Kidney (tissue), 14 donors: ENCODE measurements around the gene HAPLN1. TPM values are rescaled to one million over a fixed set of nuclear protein-coding genes. Genes with fewer than 3 reads are reported as not detected.

Experiments
- DNase-seq, 5 donors: peaks; one replicate each; pipeline ENCODE4 v3.0.0-alpha.2; 2013 to 2020
- FAIRE-seq: peaks from 2 replicates; lab custom pipeline; 2012; peaks lifted over from hg19 to GRCh38; lab: Jason Lieb, UNC
- H3K27ac ChIP-seq, 2 donors: one replicate each; pipeline ENCODE4 v1.7.0; 2013; ENCODE audit warnings: low read depth in 2 of 2, low read length in 2 of 2, inconsistent platforms in 1 of 2
- H3K27me3 ChIP-seq: one replicate; pipeline ENCODE4 v1.7.1; 2013; ENCODE audit warnings: low read length, inconsistent platforms; ENCODE audit not compliant: control insufficient read depth, insufficient read depth
- H3K36me3 ChIP-seq, 3 donors: one replicate each; pipeline versions ENCODE4 v1.7.0 to v1.7.1; 2013; ENCODE audit warnings: low read length in 3 of 3, control low read depth in 1 of 3, inconsistent platforms in 1 of 3; ENCODE audit not compliant: insufficient read depth in 3 of 3, control insufficient read depth in 2 of 3
- H3K4me1 ChIP-seq, 3 donors: one replicate each; pipeline versions ENCODE4 v1.7.0 to v1.7.1; 2013; ENCODE audit warnings: low read length in 3 of 3, inconsistent platforms in 1 of 3, low read depth in 1 of 3; ENCODE audit not compliant: control insufficient read depth in 2 of 3, insufficient read depth in 2 of 3
- H3K4me3 ChIP-seq, 3 donors: one replicate each; pipeline versions ENCODE4 v1.7.0 to v1.8.1; 2013; ENCODE audit warnings: low read length in 3 of 3, control low read depth in 1 of 3, inconsistent platforms in 1 of 3
- H3K9ac ChIP-seq, 3 donors: one replicate each; pipeline versions ENCODE4 v1.7.0 to v1.7.1; 2013; ENCODE audit warnings: low read length in 3 of 3, control low read depth in 1 of 3, inconsistent platforms in 1 of 3
- H3K9me3 ChIP-seq, 3 donors: one replicate each; pipeline versions ENCODE4 v1.7.0 to v1.7.1; 2013; ENCODE audit warnings: low read length in 3 of 3, control low read depth in 1 of 3, inconsistent platforms in 1 of 3; ENCODE audit not compliant: control insufficient read depth in 2 of 3, insufficient read depth in 1 of 3
- intact Hi-C: fragments of 100-400 bp; cut with DNase I; formaldehyde crosslinking; loops from one replicate; pipeline ENCODE4 v1.11.1; 2022
- polyA plus RNA-seq: library from polyadenylated mRNA; stranded (reverse); fragments of 350-450 nt; fragmentation: Illumina TruSeq; extraction: RNeasy Lipid Tissue Mini Kit (QIAGEN cat#74804); gene quantifications from one replicate; pipeline ENCODE4 v1.2.3, GENCODE V29; 2014; ENCODE audit warnings: low read depth, low replicate concordance; ENCODE audit not compliant: insufficient read depth
- total RNA-seq: library from RNA; stranded (reverse); fragmentation: NEBNext Ultra II Directional; extraction: Animal tissue kit (Norgen Biotek cat#: 25700); gene quantifications from one replicate; pipeline ENCODE4 v1.2.1, GENCODE V29; 2021
- TF ChIP-seq, protein P1 (sequence below): IDR thresholded peaks from 3 replicates; pipeline ENCODE4 v1.5.1; 2012; ENCODE audit warnings: mild to moderate bottlenecking, moderate library complexity, borderline replicate concordance; ENCODE audit not compliant: insufficient read depth; ENCODE audit errors: extremely low read depth
- donor health status: control.
- donor health status: control.
- donor health status: control.
- donor health status: control.
- donor health status: control.
- donor health status: DM: yes; HTN: yes; CAD: no.
- donor health status: Normal renal cell carcinoma (clear cell type).

Gene HAPLN1
- total and polyA plus RNA-seq, 2 donors from 2014 or later: 0.06 to 0.19 TPM

DNA sequence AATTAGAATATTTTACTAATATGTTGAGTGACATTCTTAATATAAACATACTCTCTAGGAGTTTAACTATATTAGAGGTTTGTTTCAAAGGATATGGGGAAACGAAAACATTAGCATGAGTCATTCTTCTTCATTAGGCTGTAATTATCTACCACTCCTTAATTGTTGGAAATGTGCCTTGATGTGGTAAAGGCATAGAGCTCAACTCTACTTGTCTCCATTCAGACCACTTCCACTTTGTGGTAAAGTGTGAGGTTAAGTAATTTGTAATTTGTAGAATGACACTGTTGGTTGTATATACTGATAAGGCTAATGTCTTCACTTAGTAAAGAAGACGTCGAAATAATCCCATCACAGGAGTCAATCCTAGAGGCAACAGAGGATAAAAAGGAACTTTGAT, 58.1 kb downstream of the HAPLN1 start:
- no peaks in the 10 kb centered on the region for H3K4me1 ChIP-seq
- no peak overlapping the region for H3K4me3 ChIP-seq
- TF ChIP-seq, protein P1, sequence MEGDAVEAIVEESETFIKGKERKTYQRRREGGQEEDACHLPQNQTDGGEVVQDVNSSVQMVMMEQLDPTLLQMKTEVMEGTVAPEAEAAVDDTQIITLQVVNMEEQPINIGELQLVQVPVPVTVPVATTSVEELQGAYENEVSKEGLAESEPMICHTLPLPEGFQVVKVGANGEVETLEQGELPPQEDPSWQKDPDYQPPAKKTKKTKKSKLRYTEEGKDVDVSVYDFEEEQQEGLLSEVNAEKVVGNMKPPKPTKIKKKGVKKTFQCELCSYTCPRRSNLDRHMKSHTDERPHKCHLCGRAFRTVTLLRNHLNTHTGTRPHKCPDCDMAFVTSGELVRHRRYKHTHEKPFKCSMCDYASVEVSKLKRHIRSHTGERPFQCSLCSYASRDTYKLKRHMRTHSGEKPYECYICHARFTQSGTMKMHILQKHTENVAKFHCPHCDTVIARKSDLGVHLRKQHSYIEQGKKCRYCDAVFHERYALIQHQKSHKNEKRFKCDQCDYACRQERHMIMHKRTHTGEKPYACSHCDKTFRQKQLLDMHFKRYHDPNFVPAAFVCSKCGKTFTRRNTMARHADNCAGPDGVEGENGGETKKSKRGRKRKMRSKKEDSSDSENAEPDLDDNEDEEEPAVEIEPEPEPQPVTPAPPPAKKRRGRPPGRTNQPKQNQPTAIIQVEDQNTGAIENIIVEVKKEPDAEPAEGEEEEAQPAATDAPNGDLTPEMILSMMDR: no peak
- H3K27me3 ChIP-seq: no peaks in the 10 kb centered on the region
- FAIRE-seq: no peak
- no peak for DNase-seq
- H3K9ac ChIP-seq: no peak overlapping the region
- no peaks in the 10 kb centered on the region for H3K9me3 ChIP-seq
- no peak overlapping the region for H3K27ac ChIP-seq
- no peaks in the 10 kb centered on the region for H3K36me3 ChIP-seq
- intact Hi-C loops: no loop called here

DNA sequence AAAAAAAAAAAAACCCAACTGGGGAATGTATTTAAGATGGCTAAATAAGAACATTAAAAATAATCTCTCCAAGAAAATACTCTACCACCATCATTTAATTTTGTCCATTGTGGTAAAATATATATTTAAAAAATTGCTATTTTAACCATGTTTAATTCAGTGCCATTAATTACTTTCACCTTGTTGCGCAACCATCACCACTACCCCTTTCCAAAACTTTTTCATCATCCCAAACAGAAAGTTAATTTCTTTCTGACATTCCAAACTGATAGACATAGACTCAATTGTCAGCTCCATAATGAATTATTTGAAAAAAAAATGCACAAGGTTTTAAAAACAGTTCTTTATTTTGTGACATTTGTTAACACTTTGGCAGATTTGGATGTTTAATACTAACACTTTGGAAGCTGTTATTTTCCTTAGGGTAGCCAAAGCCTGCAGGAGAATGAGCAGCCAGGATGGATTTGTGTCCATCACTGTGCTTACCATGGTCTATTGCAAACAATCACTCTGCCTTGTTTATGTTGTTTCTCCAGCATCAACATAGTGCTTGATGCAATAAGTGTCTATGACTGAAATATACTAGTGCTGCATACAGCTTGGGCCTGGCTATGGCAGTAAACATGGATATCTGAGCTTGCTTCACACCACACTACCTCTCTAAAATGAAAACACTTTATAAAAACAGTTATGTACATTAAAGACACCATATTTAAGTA, 62.7 kb downstream of the HAPLN1 start:
- H3K27me3 ChIP-seq: no peaks in the 10 kb centered on the region

DNA sequence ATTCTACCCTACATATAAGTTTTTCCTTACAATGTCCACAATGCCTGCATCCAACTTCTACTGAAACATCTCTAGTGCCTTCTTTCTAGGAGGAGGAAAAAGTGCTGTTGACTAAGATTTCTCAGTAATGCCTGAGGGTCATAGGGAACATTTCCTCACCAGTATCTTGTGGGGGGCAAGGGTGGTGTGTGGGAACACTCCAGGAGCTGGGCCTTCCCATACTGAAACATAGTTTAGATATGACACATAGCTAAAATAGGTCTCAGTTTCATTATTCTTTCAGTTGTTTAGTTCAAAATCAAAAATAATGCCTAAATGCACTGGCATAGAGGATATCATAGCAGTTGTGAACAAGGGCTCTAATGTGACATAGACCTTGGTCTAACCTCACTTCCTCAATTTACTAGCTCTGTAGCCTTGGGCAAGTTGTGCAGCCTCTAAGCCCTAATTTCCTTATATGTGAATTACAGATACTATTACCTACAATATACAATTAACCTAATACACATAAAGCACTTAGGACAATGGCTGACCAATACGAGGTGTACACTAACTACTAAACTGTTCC, 66.1 kb downstream of the HAPLN1 start:
- intact Hi-C loops: no loop called here
- Histone ChIP-seq H3K9me3 (no peaks in the 10 kb centered on the region), H3K27me3 (no peaks in the 10 kb centered on the region), H3K27ac (no peak overlapping the region), H3K9ac (no peak overlapping the region), H3K4me1 (no peaks in the 10 kb centered on the region), H3K36me3 (no peaks in the 10 kb centered on the region), H3K4me3 (no peak overlapping the region)
- TF ChIP-seq, protein P1: no peak
- FAIRE-seq (no peak), DNase-seq (no peak)

More for the DNA sequence above, 62.7 kb downstream of the HAPLN1 start:
- Histone ChIP-seq H3K4me1 (no peaks in the 10 kb centered on the region), H3K9me3 (no peaks in the 10 kb centered on the region), H3K36me3 (no peaks in the 10 kb centered on the region), H3K9ac (no peak overlapping the region), H3K4me3 (no peak overlapping the region), H3K27ac (no peak overlapping the region)
- TF ChIP-seq, protein P1: no peak
- DNase-seq: no peak
- FAIRE-seq: no peak
- intact Hi-C loops: no loop called here
